Colonic mucosa (tissue), 4 donors: ENCODE results near the gene PLEKHA6. TPM values are rescaled to one million over a fixed set of nuclear protein-coding genes. Genes with fewer than 3 reads are reported as not detected.

Source experiments
- DNase-seq: peaks from one replicate; pipeline ENCODE4 v3.0.0-alpha.2; 2020
- H3K27ac ChIP-seq: fragments of 200-600 bp; one replicate; pipeline ENCODE4 v1.8.0; 2021
- H3K27me3 ChIP-seq: fragments of 200-600 bp; one replicate; pipeline ENCODE4 v1.8.0; 2021
- H3K36me3 ChIP-seq: fragments of 200-600 bp; one replicate; pipeline ENCODE4 v1.8.0; 2021
- H3K4me1 ChIP-seq: fragments of 200-600 bp; one replicate; pipeline ENCODE4 v1.8.0; 2021; ENCODE audit warnings: mild to moderate bottlenecking
- H3K4me3 ChIP-seq: fragments of 200-600 bp; one replicate; pipeline ENCODE4 v1.8.0; 2021
- H3K9ac ChIP-seq, 2 donors: one replicate each; pipeline ENCODE4 v1.7.0; 2013; ENCODE audit warnings: control low read depth in 2 of 2, low read depth in 2 of 2, low read length in 2 of 2
- H3K9me3 ChIP-seq: fragments of 200-600 bp; one replicate; pipeline ENCODE4 v1.8.0; 2021
- CTCF ChIP-seq: fragments of 200-600 bp; IDR thresholded peaks from one replicate; pipeline ENCODE4 v1.8.0; 2022; ENCODE audit warnings: antibody characterized with exemption, mild to moderate bottlenecking
- intact Hi-C: fragments of 100-400 bp; cut with DNase I; formaldehyde crosslinking; loops from one replicate; pipeline ENCODE4 v1.14.1; 2022
- total RNA-seq, 2 donors: library from RNA; stranded (reverse); fragmentation: NEBNext Ultra II Directional in 1 of 2; extraction: Animal tissue kit (Norgen Biotek cat#: 25700) in 1 of 2; gene quantifications; one replicate each; pipeline ENCODE4 v1.2.1, GENCODE V29; 2021
- donor health status: healthy.
- donor health status: DM: no; HTN: no; CAD: no.
- donor health status: DM: no; HTN: no; CAD: no.

Gene PLEKHA6
- total RNA-seq, 2 donors from 2014 or later: 84.5 to 165 TPM

GRCh38 chr1:204265665-204266064 is 94.1 kb downstream of the PLEKHA6 start:
- TF ChIP-seq CTCF: no peak
- H3K9me3 ChIP-seq: no peaks in the 10 kb centered on the region
- intact Hi-C loops: no loop called here
- H3K27me3 ChIP-seq: no peaks in the 10 kb centered on the region
- H3K4me3 ChIP-seq: no peak overlapping the region
- H3K4me1 ChIP-seq: peaks cover 6% of the 10 kb centered on the region
- peak overlapping the region in 1 of 2 donors; percentile 62 for H3K9ac ChIP-seq
- H3K36me3 ChIP-seq: peaks cover 7% of the 10 kb centered on the region
- peak; percentile 43 for DNase-seq
- H3K27ac ChIP-seq: no peak overlapping the region

GRCh38 chr1:204264805-204265204 is 94.9 kb downstream of the PLEKHA6 start:
- no peak for DNase-seq
- no peak overlapping the region for H3K4me3 ChIP-seq
- no peaks in the 10 kb centered on the region for H3K9me3 ChIP-seq
- H3K4me1 ChIP-seq: peaks cover 6% of the 10 kb centered on the region
- no peaks in the 10 kb centered on the region for H3K27me3 ChIP-seq
- H3K27ac ChIP-seq: no peak overlapping the region
- no peak for TF ChIP-seq CTCF
- peaks cover 7% of the 10 kb centered on the region for H3K36me3 ChIP-seq
- no peak overlapping the region for H3K9ac ChIP-seq
- intact Hi-C loops: no loop called here

- intact Hi-C loops: no loop called here
- H3K9ac ChIP-seq: no peak overlapping the region
- H3K27me3 ChIP-seq: no peaks in the 10 kb centered on the region
- no peak for TF ChIP-seq CTCF
- no peak for DNase-seq
- H3K27ac ChIP-seq: no peak overlapping the region
- no peaks in the 10 kb centered on the region for H3K9me3 ChIP-seq
- H3K36me3 ChIP-seq: peaks cover 7% of the 10 kb centered on the region
- peaks cover 6% of the 10 kb centered on the region for H3K4me1 ChIP-seq
- no peak overlapping the region for H3K4me3 ChIP-seq
Observed at GRCh38 chr1:204263254-204263910, 96.3 kb downstream of the PLEKHA6 start.

GRCh38 chr1:204262506-204263253 is 97.0 kb downstream of the PLEKHA6 start:
- Histone ChIP-seq H3K27me3 (no peaks in the 10 kb centered on the region), H3K4me1 (peaks cover 6% of the 10 kb centered on the region), H3K36me3 (peaks cover 7% of the 10 kb centered on the region), H3K9ac (no peak overlapping the region), H3K4me3 (no peak overlapping the region), H3K27ac (no peak overlapping the region), H3K9me3 (no peaks in the 10 kb centered on the region)
- DNase-seq: no peak
- intact Hi-C loops: no loop called here
- TF ChIP-seq CTCF: no peak

- no peak for TF ChIP-seq CTCF
- no peaks in the 10 kb centered on the region for H3K27me3 ChIP-seq
- no peak overlapping the region for H3K9ac ChIP-seq
- peaks cover 12% of the 10 kb centered on the region for H3K36me3 ChIP-seq
- H3K27ac ChIP-seq: no peak overlapping the region
- H3K4me3 ChIP-seq: no peak overlapping the region
- intact Hi-C loops: no loop called here
- no peaks in the 10 kb centered on the region for H3K9me3 ChIP-seq
- peaks cover under 1% of the 10 kb centered on the region for H3K4me1 ChIP-seq
- DNase-seq: no peak
Observed at GRCh38 chr1:204261746-204262505, 97.8 kb downstream of the PLEKHA6 start.
